ENCODE results near the gene RPS3A. TPM values are rescaled to one million over a fixed set of nuclear protein-coding genes. Genes with fewer than 3 reads are reported as not detected.

The RPS3A gene
- total and polyA plus RNA-seq, 2 of the 13 experiments (the other 11 are each of a cell fraction or from before 2014, with no cell fraction given), result 3,332 to 3,626 TPM

DNA sequence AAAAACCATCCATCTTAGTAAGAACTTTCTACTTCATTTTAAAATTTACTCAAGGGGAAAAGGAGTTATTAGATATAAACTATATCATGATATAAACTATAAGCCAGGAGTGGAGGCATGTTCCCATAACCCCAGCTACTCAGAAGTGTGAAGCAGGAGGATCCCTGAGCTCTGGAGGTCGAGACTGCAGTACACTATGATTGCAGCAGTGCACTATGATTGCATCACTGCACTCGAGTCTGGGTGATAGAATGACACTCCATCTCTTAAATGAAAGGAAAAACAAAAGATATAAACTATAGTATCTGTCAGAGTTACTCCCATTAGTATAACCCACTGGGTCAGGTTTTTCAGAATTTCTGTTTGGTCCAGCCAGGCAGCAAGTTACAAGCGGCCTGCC lies 47.6 kb downstream of the RPS3A start:
- Histone ChIP-seq H3K4me1 (ENCODE audit: insufficient read depth, low read length) (peaks cover 10% of the 10 kb centered on the region; the same call in 1 of the 2 replicates), H3K27me3 (ENCODE audit: control insufficient read depth in 1 of 2, insufficient read depth in 2 of 2, low read length in 2 of 2) (no peaks in the 10 kb centered on the region), H2AFZ (ENCODE audit: low read length) (no peak overlapping the region), H4K20me1 (ENCODE audit: insufficient read depth, low read length) (no peaks in the 10 kb centered on the region), H3K36me3 (replicated peaks in 1 of 2; ENCODE audit: control insufficient read depth in 1 of 2, insufficient read depth in 2 of 2, low read length in 2 of 2) (peaks cover 20 to 65% of the 10 kb centered on the region in 2 experiments), H3K4me3 (replicated peaks in 1 of 3; ENCODE audit: insufficient read depth in 1 of 3, low read depth in 2 of 3, low read length in 3 of 3) (no peak overlapping the region), H3K4me2 (ENCODE audit: low read depth, low read length) (no peak overlapping the region), H3K9ac (ENCODE audit: insufficient read depth, low read depth, low read length) (no peak overlapping the region), H3K79me2 (ENCODE audit: insufficient read depth, low read length) (no peaks in the 10 kb centered on the region), H3K9me3 (ENCODE audit: low read length) (no peaks in the 10 kb centered on the region), H3K27ac (ENCODE audit: extremely low read length, insufficient read depth, low read length) (no peak overlapping the region)
- intact Hi-C loops (cut with micrococcal nuclease; ENCODE audit: unreplicated experiment), result no loop called here
- ATAC-seq, result peak; percentile 30; the same call in 1 of the 3 replicates
- DNase-seq (ENCODE audit: low spot score), result no peak
- in situ Hi-C loops (cut with HindIII; ENCODE audit: extremely low pct_ligation_motif_present, low pct_unique_long_range_greater_than_20kb), result no loop called here
- TF ChIP-seq CEBPG (CRISPR knock-in tag; IDR thresholded peaks at IDR 0.05), result 0 out of 2 replicates have a peak, but pooled peaks have one; percentile 17
- no peak for TF ChIP-seq NR1H2 (CRISPR knock-in tag; IDR thresholded peaks at IDR 0.05; ENCODE audit: borderline replicate concordance, low read depth)
- no peak for TF ChIP-seq ZNF3 (CRISPR knock-in tag; IDR thresholded peaks at IDR 0.05)
- peak; percentile 70; the same call in 1 of the 2 replicates for TF ChIP-seq CEBPB (IDR thresholded peaks at IDR 0.05; ENCODE audit: borderline replicate concordance, low read depth, low read length)
- no peak for TF ChIP-seq CBFB (CRISPR knock-in tag; IDR thresholded peaks at IDR 0.05)
- no peak for FAIRE-seq
- 78% methylated on average over 3 of the region's 3 CpGs for WGBS (ENCODE audit: low lambda C conversion rate)
- CTCF ChIA-PET (ENCODE audit: low intra/inter-chr PET ratio, low total read pairs), result no interaction called here
- no TSS peak for BruUV-seq (replicated peaks)
- POLR2A ChIA-PET, result no interaction called here

DNA sequence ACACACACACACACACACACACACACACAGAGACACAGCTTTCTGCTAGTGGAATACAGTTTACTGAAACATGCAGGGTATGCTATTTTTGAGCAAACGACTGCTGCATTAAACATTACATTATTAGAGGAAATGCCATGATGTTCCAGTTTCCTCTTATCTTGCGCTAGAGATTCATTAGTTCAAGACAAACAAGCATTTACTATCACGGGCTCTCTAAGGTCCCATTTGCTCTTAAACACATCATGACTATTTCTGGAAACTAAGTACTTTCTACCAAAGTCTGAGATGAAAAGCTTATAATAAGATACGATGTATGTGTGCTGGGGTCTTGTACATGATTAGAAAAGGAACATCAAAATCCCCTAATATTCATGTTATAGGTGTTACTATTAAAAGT lies 48.8 kb downstream of the RPS3A start:
- Histone ChIP-seq H3K4me3 (replicated peaks in 1 of 3; ENCODE audit: insufficient read depth in 1 of 3, low read depth in 2 of 3, low read length in 3 of 3) (no peak overlapping the region), H3K36me3 (replicated peaks in 1 of 2; ENCODE audit: control insufficient read depth in 1 of 2, insufficient read depth in 2 of 2, low read length in 2 of 2) (peaks cover 20 to 61% of the 10 kb centered on the region in 2 experiments), H3K79me2 (ENCODE audit: insufficient read depth, low read length) (no peaks in the 10 kb centered on the region), H3K4me1 (ENCODE audit: insufficient read depth, low read length) (peaks cover 1% of the 10 kb centered on the region; the same call in 1 of the 2 replicates), H3K27me3 (ENCODE audit: control insufficient read depth in 1 of 2, insufficient read depth in 2 of 2, low read length in 2 of 2) (no peaks in the 10 kb centered on the region), H4K20me1 (ENCODE audit: insufficient read depth, low read length) (no peaks in the 10 kb centered on the region), H3K9ac (ENCODE audit: insufficient read depth, low read depth, low read length) (no peak overlapping the region), H3K9me3 (ENCODE audit: low read length) (no peaks in the 10 kb centered on the region), H3K4me2 (ENCODE audit: low read depth, low read length) (no peak overlapping the region), H2AFZ (ENCODE audit: low read length) (no peak overlapping the region), H3K27ac (ENCODE audit: extremely low read length, insufficient read depth, low read length) (no peak overlapping the region)
- FAIRE-seq (no peak), DNase-seq (ENCODE audit: low spot score) (no peak), ATAC-seq (no peak)
- ChIA-PET CTCF (ENCODE audit: low intra/inter-chr PET ratio, low total read pairs) (no interaction called here), POLR2A (no interaction called here)
- intact Hi-C loops (cut with micrococcal nuclease; ENCODE audit: unreplicated experiment), result no loop called here
- BruUV-seq (replicated peaks), result no TSS peak
- in situ Hi-C loops (cut with HindIII; ENCODE audit: extremely low pct_ligation_motif_present, low pct_unique_long_range_greater_than_20kb), result no loop called here
- WGBS (ENCODE audit: low lambda C conversion rate), result over 99% methylated on average over 4 of the region's 4 CpGs
- TF ChIP-seq, protein P1, sequence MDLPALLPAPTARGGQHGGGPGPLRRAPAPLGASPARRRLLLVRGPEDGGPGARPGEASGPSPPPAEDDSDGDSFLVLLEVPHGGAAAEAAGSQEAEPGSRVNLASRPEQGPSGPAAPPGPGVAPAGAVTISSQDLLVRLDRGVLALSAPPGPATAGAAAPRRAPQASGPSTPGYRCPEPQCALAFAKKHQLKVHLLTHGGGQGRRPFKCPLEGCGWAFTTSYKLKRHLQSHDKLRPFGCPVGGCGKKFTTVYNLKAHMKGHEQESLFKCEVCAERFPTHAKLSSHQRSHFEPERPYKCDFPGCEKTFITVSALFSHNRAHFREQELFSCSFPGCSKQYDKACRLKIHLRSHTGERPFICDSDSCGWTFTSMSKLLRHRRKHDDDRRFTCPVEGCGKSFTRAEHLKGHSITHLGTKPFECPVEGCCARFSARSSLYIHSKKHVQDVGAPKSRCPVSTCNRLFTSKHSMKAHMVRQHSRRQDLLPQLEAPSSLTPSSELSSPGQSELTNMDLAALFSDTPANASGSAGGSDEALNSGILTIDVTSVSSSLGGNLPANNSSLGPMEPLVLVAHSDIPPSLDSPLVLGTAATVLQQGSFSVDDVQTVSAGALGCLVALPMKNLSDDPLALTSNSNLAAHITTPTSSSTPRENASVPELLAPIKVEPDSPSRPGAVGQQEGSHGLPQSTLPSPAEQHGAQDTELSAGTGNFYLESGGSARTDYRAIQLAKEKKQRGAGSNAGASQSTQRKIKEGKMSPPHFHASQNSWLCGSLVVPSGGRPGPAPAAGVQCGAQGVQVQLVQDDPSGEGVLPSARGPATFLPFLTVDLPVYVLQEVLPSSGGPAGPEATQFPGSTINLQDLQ (CRISPR knock-in tag; IDR thresholded peaks at IDR 0.05), result no peak
- TF ChIP-seq SP140L (CRISPR knock-in tag; IDR thresholded peaks at IDR 0.05; ENCODE audit: borderline replicate concordance) (no peak), ZNF816 (CRISPR knock-in tag; IDR thresholded peaks at IDR 0.05; ENCODE audit: borderline replicate concordance) (no peak), SRSF4 (IDR thresholded peaks at IDR 0.05; ENCODE audit: low read depth, low read length, poor library complexity, severe bottlenecking) (no peak), RFX1 (IDR thresholded peaks at IDR 0.05) (no peak), SRSF9 (IDR thresholded peaks at IDR 0.05; ENCODE audit: borderline replicate concordance, insufficient read depth, low read depth, low read length, poor library complexity, severe bottlenecking) (no peak), RBM39 (IDR thresholded peaks at IDR 0.05; ENCODE audit: low read depth, low read length, poor library complexity, severe bottlenecking) (no peak)
